HCEC 1CT (cell line): ENCODE results near the gene LRRC41.
A peak's percentile ranks its signal among the peaks of the same experiment; 100 is the strongest.
"Not testable (repeated sequence)": the region's sequence is repeated elsewhere in the genome, so short reads cannot be mapped to it uniquely, and the experiment has no call there.

Source experiments
- DNase-seq: peaks from one replicate; pipeline ENCODE4 v3.0.0-alpha.2; 2017

The LRRC41 gene, protein sequence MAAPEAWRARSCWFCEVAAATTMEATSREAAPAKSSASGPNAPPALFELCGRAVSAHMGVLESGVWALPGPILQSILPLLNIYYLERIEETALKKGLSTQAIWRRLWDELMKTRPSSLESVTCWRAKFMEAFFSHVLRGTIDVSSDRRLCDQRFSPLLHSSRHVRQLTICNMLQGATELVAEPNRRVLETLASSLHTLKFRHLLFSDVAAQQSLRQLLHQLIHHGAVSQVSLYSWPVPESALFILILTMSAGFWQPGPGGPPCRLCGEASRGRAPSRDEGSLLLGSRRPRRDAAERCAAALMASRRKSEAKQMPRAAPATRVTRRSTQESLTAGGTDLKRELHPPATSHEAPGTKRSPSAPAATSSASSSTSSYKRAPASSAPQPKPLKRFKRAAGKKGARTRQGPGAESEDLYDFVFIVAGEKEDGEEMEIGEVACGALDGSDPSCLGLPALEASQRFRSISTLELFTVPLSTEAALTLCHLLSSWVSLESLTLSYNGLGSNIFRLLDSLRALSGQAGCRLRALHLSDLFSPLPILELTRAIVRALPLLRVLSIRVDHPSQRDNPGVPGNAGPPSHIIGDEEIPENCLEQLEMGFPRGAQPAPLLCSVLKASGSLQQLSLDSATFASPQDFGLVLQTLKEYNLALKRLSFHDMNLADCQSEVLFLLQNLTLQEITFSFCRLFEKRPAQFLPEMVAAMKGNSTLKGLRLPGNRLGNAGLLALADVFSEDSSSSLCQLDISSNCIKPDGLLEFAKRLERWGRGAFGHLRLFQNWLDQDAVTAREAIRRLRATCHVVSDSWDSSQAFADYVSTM

DNA sequence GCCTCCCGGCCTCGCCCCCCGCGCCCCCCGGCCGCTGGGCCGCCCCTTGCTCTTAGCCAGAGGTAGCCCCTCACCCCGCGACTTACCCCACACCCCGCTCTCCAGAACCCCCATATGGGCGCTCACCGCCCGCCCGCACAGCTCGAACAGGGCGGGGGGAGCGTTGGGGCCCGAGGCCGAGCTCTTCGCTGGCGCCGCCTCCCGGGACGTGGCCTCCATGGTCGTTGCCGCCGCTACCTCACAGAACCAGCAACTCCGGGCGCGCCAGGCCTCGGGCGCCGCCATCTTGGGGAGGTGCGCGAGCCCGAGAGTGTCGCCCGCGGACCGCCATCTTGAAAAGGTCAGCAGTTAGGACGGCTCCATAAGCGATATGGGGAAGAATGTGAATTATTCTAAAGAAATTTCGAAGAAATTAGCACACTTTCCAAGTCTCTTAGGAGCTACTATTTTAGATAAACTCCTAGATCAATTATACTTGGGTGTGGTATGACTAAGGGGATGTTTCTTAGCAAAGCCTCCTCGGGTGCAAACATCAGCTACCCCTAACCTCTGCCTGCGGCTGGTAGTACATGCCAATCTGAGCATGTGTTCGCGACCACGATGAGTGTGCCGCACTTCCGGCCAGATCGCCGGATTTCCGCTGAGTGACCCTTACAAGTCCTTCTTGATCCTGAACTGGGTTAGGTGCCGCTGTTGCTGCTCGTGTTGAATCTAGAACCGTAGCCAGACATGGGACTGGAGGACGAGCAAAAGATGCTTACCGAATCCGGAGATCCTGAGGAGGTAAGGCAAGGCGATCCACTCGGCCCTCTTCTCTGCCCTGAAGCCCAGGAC lies at the start of gene LRRC41, which contains the start of gene UQCRH:
Gene LRRC41, minus strand, starts transcription at position 579 of the 834 bp plus-strand sequence. Its CDS starts 294 bp downstream, at position 285.
Gene UQCRH, plus strand, starts transcription at position 661 of the 834 bp plus-strand sequence. Its CDS starts 69 bp downstream, at position 730.
- DNase-seq: peak; percentile 99

DNA sequence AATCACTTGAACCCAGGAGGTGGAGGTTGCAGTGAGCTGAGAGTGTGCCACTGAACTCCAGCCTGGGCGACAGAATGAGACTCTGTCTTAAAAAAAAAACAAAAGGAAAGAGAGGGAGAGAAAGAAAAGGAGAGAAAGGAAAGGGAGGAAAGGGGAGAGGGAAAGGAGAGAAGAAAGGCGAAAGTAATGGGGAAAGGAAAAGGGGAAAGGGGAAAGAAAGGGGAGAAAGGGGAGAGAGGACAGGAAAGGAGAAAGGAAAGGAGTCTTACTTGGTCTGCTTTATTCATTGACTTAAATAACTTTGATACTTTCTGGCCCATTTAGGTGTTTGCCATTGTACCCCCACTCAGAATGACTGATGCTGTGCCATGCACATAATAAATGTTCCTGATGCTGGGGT lies 48.9 kb upstream of the LRRC41 start:
- no peak for DNase-seq

GRCh38 chr1:46345281-46345680 lies 41.9 kb upstream of the LRRC41 start:
- no peak for DNase-seq

GRCh38 chr1:46344481-46344880 lies 41.1 kb upstream of the LRRC41 start:
- no peak for DNase-seq

DNA sequence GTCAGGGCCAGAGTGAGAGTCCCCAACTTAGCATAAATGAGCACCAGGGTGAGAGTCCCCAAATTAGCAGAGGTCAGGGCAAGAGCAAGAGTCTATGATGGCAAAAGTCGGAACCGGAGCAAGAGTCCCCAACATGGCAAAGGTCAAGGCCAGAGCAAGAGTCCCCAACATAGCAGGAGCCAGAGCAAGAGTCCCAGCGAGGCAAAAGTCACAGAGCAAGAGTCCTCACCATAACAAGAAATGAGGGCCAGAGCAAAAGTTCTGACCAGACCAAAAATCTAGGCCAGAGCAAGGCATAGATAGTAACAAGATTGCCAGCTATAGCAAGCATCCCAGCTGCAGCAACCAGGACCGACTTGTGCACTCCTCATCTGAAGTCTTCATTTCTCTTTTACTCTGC lies 40.3 kb upstream of the LRRC41 start:
- no peak for DNase-seq

DNA sequence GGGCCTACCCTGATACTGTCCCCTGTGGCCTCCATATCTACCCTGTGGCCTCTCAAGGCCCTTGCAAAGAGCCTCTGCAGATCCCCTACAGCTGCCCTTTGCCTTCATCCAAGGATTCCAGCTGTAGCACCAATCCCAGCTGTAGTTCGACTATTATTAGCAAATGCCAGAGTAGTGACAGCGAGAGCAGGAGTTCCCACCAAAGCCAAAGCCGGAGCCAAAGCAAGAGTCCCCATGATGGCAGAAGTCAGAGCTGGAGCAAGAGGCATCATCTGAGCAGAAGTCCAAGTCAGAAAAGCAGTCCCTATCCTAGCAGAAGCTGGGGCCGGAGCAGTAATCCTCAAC lies 39.9 kb upstream of the LRRC41 start:
- DNase-seq: no peak

DNA sequence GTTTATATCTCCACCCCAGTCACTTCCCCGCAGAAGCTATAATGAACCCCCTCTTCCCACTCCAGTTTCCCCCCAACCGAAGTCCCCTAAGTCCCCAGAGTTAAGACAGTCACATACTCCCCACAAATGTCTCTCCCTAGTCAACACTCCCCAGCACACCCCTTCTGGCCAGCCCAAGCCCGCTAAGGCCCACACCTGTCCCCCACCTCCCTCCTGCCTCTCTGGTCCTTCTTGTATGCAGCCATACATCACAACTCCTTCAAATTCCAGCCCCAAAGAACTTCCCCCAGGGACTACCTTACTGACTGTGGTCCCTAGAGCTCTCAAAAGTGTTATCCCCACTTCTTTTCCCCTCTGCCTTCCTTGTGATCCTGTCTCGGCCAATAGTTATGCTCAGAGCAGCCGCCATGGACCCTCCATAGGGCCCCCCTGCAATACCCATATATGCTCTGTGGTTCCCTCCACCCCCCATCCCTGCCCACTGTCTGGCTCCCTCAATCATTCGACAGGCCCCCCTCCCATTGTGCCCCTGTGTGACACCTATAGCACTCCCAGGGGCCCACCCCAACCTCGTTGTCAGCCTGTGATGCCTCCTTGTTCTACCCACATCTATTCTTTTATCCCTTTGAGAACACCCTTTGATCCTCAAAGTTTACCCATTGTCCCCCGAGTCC lies 39.4 kb upstream of the LRRC41 start:
- no peak for DNase-seq

- DNase-seq: peak; percentile 20
These were observed 38.8 kb upstream of the LRRC41 start for GRCh38 chr1:46342084-46342656.

GRCh38 chr1:46341222-46342083 lies 38.0 kb upstream of the LRRC41 start:
- no peak for DNase-seq

DNA sequence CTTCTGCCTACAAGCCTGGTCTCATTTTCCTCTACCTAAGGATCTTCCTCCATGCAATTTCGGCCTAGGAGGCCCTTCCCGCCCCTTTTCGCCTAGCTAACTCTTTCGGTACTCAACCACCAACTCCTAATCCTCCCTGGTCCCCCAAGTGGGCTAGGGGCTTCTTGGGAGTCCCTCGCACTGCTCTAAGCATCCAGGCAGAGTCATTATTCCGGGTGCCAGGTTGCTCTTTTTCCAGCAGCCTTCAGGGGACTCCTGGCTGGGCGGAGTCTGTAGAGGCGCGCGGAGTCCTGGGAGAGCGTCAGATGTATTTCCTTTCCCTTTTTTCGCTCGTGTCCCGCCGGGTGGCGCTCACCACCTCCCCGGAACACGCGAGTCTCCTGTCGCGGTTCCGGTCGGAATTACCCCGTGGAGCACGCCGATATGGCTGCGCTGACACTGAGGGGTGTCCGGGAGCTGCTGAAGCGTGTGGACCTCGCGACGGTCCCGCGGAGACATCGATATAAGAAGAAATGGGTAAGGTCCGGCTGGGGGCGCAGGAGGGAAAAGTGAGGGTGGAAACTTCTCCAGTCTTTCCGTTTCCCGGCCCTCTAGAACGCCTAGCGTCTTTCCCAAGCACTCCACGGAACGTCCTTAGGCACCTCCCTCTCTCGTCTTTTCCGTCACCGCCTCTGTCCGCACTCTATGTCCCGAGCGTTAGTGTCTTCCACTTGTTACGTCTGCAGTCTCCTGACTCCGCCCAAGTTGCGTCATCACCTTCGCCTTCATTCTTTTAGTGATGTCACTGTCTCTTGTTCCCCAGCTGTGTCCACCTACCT lies 37.2 kb upstream of the LRRC41 start, which contains the start of gene NSUN4:
Gene NSUN4, plus strand, starts transcription at position 404 of the 818 bp plus-strand sequence. Its CDS starts 20 bp downstream, at position 424.
- DNase-seq: peak; percentile 96

GRCh38 chr1:46337409-46337808 lies 34.0 kb upstream of the LRRC41 start:
- DNase-seq: not testable (repeated sequence)

DNA sequence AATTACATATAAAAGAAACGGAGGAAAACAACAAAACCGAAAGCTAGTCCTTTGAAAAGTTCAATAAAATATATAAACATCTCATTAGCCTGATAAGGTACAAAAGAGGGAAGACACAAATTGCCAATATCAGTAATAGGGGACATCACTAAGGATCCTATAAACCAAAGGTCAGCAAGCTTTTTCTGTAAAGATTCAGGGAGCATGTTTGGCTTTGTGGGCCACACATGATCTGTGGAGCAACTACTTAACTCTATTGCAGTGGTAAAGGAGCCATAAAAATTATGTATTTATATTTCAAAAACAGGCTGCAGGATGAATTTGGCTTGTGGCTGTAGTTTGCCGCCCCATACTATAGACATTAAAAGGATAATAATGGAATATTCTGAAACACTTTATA lies 31.7 kb upstream of the LRRC41 start:
- no peak for DNase-seq

DNA sequence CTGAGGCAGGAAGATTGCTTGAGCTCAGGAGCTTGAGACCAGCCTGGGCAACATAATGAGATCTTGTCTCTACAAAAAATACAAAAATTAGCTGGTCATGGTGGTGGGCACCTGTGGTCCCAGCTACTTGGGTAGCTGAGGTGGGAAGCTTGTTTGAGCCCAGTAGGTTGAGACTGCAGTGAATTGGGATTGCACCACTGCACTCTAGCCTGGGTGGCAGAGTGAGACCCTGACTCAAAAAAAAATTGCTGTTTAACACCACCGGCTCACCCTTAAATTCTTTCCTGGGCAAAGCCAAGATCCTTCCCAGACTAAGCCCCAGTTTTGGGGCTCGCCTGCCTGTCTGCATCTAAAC lies 30.6 kb upstream of the LRRC41 start:
- DNase-seq: no peak

- peak; percentile 32 for DNase-seq
These were observed 30.0 kb upstream of the LRRC41 start for GRCh38 chr1:46333300-46334029.

DNA sequence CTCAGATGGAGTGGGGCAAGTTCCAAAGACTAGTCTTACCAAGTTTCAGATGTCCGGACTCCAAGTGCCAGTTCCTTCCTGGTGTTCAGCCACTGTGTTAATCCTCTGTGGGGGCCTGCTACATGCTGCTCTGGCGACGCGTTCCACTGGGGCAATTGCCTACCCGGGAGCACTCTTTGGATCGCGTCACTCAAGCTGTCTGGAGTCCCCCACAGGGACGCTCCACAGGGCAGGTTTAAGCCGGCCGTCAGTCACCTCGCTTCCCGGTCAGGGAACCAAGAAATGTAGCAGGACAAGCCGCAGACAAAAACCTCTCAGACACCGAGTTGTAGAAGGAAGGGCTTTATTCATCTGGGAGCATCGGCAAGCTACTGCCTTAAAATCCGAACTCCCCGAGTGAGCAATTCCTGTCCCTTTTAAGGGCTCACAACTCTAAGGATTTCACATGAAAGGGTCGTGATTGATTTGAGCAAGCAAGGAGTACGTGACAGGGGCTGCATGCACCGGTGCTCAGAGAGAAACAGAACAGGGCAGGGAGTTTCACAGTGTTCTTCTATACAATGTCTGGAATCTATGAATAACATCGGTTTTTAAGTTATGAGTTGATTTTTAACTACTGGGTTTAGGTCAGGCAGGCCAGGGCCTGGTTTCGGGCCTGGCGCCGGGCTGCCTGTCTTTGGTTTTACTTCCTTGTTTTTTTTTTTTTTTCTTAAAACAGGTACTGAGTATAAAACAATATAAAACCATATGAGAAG lies 28.5 kb upstream of the LRRC41 start:
- DNase-seq: not testable (repeated sequence)

DNA sequence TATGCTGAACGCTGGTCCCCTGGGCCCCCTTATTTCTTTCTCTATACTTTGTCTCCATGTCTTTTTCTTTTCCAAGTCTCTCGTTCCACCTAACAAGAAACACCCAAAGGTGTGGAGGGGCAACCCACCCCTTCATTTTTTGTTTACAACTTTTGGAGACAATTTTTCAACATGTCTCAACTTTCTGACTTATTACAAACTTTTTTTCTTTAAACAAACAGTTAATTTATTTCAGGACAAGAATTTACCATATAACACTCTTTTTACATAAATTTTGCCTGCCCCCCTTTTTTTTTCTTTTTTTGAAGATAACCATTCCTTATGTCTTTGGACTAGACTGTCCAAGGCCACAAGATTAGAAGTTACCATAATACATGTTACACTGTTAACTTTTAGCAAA lies 27.0 kb upstream of the LRRC41 start:
- not testable (repeated sequence) for DNase-seq

DNA sequence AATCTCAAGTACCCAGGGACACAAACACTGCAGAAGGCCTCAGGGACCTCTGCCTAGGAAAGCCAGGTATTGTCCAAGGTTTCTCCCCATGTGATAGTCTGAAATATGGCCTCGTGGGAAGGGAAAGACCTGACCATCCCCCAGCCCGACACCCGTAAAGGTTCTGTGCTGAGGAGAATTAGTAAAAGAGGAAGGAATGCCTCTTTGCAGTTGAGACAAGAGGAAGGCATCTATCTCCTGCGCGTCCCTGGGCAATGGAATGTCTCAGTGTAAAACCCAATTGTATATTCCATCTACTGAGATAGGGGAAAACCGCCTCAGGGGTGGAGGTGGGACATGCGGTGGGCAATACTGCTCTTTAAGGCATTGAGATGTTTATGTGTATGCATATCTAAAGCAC lies 26.4 kb upstream of the LRRC41 start:
- not testable (repeated sequence) for DNase-seq

DNA sequence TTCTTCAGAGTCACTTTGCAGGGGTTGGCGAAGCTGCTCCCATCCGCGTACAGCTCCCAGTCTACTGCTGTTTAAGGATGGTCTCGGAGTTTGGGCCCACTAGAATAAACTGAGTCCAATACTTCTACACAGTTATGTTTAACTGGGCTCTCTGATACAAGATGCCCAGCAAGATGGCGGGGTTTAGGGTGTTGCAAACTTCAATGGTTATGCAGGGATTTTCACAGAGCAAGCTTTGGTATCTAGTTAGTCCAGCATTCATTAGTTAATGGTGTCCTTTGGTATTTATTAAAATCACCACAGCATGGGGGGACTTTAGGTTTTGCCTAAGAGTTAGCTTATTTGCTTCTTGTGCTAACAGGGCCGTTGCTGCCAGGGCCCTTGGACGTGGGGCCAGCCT lies 24.8 kb upstream of the LRRC41 start:
- DNase-seq: not testable (repeated sequence)
